AG10803 (cell line): ENCODE measurements around the gene TUBGCP2.

ENCODE experiments used
- DNase-seq: peaks from one replicate; pipeline ENCODE4 v3.0.0; 2010; ENCODE audit warnings: low read depth
- H3K4me3 ChIP-seq: 2 replicates; pipeline ENCODE4 v1.5.1; 2011; ENCODE audit warnings: mild to moderate bottlenecking, low read length, control low read depth
- TF ChIP-seq, protein P1 (sequence below): conservative IDR thresholded peaks from 2 replicates; pipeline ENCODE4 v1.5.1; 2011; ENCODE audit warnings: mild to moderate bottlenecking, low read length, control low read depth, inconsistent platforms

Gene TUBGCP2

DNA sequence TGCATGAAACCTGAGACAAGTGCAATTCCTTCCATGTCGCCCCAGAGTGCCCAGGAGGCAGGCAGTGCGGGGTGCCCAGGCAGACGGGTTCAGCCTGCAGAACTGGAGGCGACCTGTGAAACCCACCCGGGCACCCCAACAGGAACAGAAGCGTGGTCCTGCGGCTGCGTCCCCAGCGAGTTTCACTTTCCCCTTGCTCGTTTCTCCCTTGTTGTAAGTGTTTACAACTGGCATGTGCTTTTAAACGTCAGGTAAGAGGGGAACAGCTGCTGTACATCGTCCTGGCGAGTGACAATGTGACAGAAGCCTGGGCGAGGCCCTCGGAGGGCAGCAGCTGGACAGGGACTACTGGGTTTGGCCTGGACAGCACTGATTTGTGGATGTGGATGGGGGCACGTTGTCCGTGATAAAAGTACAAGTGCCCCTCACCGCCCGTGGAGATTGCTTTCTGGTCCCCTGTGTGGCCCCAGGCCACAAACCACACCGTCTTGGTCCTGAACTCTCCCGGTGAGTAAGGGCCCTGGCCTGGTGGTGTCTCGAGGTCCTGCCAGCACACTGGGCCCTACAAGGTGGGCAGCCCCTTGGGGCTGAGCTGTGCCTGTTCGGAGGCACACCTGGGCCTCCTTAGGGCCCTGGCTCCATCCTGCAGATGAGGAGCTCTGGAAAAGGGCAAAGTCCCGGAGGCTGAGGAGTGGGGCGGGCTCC, 67.0 kb downstream of the TUBGCP2 start:
- no peak for DNase-seq
- no peak overlapping the region for H3K4me3 ChIP-seq
- TF ChIP-seq, protein P1, sequence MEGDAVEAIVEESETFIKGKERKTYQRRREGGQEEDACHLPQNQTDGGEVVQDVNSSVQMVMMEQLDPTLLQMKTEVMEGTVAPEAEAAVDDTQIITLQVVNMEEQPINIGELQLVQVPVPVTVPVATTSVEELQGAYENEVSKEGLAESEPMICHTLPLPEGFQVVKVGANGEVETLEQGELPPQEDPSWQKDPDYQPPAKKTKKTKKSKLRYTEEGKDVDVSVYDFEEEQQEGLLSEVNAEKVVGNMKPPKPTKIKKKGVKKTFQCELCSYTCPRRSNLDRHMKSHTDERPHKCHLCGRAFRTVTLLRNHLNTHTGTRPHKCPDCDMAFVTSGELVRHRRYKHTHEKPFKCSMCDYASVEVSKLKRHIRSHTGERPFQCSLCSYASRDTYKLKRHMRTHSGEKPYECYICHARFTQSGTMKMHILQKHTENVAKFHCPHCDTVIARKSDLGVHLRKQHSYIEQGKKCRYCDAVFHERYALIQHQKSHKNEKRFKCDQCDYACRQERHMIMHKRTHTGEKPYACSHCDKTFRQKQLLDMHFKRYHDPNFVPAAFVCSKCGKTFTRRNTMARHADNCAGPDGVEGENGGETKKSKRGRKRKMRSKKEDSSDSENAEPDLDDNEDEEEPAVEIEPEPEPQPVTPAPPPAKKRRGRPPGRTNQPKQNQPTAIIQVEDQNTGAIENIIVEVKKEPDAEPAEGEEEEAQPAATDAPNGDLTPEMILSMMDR = no peak

DNA sequence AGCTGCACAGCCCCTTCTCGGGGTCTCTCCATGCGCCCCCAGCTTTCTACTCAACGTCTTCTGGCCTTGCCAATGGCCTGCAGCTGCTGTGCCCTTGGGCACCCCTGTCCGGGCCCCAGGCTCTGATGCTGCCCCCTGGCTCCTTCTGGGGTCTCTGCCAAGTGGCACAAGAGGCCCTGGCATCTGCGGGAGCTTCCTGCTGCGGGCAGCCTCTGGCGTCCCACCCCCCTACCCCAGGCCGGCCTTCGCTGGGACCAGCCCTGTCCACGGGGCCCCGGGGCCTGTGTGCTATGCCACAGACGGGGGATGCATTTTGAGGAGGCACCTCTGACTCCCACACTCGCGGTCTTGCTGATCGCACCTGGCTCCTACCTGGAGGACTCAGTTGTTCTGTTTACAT, 68.7 kb downstream of the TUBGCP2 start:
- DNase-seq = no peak
- no peak overlapping the region for H3K4me3 ChIP-seq
- TF ChIP-seq, protein P1 = no peak

DNA sequence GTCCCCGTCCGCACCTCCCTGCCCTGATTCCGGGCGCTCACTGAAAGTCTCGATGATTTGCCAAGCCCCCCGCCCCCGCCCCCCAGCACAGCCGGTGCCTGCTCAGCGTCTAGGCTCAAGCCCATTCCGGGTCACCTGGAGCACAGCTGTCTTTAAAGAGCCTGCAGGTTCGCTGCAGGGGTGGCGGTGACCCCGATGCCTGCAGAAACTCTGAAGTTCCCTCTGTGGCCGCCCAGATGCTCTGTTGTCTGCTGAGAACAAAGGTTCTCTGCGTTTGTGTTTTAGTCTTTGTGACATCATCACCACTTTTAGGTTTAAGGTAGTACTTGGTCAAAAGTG, 70.2 kb downstream of the TUBGCP2 start:
- no peak overlapping the region for H3K4me3 ChIP-seq
- TF ChIP-seq, protein P1 = no peak
- DNase-seq = no peak

DNA sequence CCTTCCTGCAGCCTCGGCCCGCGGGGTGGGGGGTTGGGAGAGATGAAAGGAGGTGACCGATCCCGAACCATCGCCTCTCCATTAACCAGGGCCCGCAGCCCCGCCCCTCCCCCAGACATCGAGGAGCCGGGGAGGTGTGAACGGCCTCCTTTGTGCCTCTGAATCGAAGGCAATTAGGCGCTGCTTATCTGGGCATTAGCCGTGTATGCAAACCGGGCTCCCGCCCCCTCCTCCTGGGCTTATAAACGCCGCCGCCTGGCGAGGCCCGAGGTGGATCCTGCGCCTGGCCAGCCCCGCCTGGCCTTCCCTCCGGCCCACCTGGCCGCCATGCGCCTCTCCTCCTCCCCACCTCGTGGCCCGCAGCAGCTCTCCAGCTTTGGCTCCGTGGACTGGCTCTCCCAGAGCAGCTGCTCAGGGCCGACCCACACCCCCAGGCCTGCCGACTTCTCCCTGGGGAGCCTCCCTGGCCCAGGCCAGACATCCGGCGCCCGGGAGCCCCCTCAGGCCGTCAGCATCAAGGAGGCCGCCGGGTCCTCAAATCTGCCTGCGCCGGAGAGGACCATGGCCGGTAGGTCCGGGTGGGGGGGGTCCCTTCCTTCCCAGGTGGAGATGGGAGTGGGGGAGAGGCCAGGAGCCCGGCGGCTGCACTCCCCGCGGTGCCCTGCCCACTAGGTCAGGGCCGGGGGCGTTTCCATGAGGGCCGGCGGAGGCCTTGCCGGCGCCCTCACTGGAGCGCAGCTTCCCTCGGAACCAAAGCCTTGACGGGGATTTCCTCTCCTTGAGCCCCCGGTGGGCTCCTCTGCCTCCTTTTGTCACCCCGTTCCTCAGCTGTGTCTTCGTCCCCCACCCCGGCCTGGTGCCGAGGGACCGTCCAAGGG, 70.8 kb downstream of the TUBGCP2 start, which contains the start of gene VENTX:
Gene VENTX, plus strand, starts transcription at position 268 of the 878 bp plus-strand sequence. Its CDS starts 60 bp downstream, at position 328.
- DNase-seq = no peak
- TF ChIP-seq, protein P1 = no peak
- H3K4me3 ChIP-seq = no peak within 1 kb of the TSS

DNA sequence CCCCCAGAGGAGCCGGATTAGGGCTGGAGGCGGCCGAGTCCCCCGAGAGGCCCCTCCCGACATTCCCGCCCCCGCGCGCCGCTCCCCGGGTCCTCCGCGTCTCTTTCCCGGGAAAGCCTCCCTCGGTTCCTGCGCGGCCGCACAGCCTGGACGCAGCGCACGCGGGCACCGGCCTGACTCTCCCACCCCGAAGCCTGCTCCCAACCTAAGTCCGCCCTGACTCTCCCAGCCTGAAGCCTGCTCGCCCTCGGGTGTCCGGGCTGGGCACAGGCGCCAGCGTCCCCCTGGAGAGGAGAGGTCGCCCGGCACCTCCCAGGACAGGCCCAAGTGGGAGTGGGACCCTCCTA, 71.5 kb downstream of the TUBGCP2 start:
- TF ChIP-seq, protein P1 = no peak
- no peak overlapping the region for H3K4me3 ChIP-seq
- DNase-seq = no peak

DNA sequence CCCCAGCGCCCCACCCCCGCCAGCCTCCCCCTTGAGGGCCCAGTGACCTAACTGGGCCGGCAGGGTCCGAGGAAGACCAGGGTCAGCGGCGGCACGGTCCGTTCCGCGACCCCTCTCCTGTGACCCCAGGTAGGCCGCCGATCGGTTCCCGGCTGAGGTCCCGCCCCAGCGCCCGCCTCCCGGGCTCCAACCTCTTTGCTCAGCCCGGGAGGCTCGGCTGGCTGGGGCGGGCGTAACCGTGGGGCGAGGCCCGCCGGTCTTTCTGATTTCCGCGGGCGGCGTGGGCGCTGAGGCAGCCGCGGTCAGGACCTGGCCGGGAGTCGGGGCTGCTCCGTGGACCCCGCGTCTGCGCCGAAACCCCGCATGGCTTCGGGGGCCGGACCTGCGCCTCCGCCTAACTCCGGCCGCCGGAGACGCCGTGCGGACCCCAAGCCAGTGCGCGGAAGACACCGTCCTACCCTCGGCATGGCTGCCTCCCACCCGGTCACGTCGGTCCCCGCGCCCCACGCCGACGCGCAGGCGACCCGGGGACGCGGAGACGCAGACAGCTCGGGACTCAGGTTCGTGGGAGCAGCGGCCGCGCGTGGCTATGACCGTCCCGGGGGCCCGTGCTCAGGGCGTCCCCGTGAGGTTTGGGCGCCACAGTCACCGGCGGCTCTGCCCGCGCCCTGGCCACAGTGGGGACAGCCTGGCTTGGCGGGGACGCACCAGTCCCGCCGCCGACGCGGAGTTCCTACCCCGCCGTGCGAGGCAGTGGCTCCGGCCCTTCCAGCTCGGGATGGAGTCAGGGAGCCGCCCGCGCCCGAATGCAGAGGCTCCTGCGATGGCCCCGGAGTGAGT, 72.1 kb downstream of the TUBGCP2 start:
- H3K4me3 ChIP-seq = no peak overlapping the region
- DNase-seq = no peak
- TF ChIP-seq, protein P1 = no peak
